Retina (tissue), 1 donor: ENCODE data around the gene PPP2R5B.

Experiments
- DNase-seq: peaks from one replicate; pipeline ENCODE4 v3.0.0-alpha.2; 2016

Gene PPP2R5B

DNA sequence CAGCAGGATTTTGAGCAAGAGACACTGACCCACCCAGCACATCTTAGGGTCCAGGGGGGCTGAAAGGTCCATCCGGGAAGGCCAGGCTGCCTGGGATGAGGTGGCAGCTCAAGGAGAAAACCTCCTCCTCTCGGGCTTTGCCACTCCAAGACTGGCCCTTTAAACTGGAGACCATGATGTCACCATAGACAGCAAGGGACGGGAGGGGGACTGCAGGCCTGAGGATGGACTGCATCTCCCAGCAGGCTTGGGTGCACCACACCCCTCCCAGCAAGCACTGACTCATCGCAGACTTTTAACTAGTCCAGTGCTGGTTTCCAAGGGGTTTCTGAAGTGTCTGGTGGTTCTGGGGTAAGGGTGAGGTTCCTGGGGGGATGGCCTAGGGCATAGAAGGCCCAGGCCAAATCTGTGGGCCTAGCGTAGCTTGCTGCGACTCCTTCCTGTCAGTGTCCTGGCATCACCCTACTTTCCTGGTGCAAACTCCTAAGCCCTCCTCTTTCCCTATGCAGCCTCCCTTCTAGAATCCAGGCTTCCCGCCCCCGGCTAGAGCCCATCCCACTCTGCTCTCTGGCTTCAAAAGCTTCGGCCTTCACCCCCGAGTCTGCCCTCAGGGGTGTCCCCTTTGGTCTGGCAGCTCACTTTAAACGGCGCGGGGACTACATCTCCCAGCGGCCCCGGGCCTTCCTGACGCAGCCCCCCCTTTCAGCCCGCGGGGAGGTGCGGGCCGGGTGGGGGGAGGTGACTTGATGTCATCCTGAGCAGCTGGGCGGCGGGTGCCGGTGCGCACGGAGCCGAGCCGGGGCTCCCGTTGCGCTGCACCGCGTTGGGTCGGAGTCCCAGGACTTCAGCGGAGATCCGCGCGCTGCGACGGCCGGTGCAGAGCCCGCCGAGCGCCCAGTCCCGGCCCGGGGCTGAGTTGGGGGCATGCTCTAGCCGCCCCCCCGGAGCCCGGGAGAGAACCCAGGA, at the start of gene PPP2R5B:
Gene PPP2R5B, plus strand, starts transcription at position 746 of the 966 bp plus-strand sequence. CDS start 1,046 bp downstream, outside the sequence.
- peak; percentile 94 for DNase-seq

DNA sequence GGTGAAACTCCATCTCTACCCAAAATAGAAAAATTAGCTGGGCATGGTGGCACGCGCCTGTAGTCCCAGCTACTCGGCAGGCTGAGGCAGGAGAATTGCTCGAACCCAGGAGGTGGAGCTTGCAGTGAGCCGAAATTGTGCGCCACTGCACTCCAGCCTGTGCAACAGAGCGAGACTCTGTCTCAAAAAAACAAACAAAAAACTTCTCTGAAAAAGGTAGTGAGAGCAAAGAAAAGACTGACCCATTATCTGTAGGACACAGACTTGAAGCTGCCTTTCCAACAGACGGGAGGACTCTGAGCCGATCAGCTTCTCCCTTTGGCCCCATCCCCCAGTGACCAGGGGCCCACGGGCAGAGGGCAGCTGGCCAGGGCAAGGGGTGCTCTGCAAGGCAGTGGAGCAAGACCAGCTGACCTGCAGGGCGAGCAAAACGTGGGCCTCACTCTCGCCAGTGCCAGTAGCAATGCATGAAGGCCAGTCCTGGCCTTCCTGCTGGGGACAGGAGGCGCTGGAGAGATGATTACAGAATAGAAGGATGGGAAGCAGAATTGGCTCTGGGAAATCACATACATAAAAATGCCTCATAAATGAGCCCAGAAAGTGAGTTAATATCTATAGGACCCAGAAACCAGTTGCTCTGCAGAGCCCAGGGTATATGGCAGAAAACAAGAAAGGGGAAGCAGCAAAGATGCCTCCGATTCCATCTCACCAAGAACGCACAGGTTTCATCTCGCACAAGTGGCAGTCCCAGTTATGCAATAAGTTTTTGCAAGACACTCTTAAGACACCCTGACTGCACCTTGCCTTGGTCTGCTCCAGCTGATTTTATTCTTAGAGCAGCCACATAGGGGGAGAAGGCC, 48.9 kb upstream of the PPP2R5B start:
- peak; percentile 14 for DNase-seq

DNA sequence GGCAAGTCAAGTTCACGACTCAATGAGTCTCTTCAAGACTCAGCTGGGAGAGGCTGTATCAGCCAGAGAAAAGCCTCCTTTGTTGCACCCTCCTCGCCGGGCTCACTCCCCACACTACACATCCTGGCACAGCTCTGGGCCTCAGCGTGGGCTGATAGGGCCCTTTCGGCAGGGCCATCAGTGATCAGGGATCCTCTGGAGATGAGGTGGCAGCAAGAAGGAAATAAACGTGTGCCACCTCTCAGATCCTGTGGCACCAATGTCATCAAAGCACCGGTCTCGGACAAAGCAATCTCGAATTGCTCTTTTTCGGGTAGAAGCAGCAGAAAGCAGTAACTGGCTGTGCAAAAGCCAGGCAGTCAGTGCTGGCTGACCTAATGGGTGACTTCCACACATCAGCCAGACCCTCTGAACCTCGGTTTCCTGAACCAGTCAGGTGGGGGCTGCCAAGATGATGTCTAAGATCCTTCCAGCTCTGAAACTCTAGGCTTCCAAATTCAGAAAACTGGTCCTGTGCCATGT, 48.2 kb upstream of the PPP2R5B start:
- DNase-seq, result no peak

DNA sequence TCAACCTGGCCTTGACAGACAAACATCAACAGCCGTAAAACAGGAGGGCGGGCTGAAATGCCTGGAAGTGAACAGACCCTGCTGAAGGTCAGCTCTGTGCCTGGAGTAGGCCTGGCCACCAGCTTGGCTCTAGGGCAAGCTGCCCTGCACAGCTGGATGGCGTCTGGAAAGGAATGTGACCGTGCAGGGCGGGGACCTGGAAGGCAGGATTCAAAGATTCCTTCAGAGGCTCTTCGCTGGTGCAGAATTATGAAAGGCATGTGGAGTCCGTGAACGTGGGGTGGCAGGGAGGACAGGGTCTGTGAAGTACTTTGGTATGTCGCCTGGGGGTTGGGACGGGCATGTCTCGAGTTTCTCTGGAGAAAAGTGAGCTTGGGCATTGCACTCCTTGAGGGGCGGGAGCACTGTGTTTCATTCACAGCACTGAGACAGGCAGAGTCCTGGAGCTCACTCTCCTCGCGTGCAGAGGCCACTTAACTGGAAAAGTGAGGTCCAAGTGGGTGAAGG, 47.6 kb upstream of the PPP2R5B start:
- peak; percentile 41 for DNase-seq

DNA sequence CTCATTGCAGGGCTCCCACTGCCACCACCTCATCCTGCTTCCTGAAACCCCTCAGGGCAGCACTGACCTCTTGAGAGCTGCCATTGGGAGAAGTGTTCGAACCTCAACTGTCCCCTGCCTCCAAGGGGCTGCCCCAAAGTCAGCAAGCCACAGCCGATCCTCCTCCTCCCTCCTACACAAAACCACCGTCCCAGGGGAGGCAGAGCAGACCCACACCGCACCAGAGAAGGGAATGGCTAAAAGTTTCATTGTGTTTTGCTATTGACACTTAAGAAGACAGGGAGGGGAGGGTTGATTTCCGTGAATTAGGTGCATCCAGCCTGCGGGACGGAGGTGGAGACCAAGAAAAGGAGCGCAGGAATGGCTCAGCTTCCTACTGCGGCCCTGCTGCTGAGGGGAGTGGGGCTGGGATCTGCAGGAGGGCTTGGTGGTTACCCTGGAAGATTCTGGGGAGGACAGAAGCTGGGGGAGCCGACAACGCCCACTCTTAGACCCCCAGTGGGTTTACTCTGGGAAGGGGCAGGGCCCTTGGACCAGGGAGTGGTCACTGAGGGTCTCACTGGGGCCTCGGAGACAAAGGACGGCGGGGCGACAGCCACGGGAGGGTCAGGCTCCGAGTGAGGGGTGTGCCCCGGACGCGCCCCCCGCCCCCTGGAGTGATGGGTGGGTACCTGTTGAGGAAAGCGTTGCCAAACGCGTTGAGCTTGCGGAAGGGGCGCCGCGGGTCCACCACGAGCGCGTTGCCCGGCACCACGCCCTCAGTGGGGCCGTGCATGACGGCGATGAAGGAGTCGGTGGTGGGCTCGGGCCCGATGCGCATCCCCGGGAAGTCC, 46.9 kb upstream of the PPP2R5B start:
- no peak for DNase-seq

DNA sequence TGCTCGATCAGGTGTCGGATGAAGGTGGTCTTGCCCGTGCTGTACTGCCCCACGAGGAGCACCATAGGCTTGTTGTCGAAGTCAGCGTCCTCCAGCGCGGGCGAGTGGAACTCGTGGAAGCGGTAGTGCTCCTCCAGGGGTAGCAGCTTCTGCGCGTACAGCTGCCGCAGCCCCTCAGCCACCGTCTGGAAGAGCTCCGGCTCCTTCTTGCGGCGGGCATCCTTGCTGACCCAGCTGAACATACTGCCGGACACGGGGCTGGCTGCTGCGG, 46.3 kb upstream of the PPP2R5B start:
- DNase-seq, result no peak

DNA sequence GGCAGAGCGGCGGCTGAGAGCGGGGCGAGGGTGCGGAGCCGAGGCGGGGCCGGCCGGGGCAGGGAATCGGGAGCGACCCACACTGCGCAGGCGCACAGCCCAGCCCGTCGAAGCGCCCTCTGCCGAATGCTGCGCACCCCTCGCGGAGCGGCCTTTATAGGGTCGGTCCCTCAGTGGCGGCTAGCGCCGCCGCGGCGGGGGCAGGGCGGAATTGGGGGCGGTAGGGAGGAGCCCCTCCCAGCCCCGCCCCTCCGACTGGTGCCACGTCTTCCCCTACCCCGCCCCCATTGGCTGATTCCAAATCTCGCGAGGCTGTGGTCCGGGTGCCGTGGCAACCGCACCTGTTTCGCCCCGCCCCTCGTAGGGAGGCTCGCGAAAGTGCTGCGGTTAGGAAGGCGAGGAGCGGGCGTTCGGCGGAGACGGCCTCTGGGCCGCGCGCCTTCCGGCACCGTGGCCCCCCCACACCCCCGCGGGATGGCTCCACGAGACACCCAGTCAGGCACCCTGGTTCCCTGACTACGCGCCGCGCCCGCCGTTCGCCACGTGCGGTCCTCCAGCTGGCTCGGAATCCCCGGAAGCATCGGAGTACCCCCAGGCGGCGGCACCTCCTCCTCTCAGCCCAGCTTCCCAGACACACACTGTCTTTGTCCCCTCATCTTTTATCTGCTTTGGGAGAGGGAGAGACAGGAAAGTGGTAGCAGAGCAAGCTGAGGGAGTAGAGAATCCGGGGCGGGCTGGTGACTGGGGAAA, 45.8 kb upstream of the PPP2R5B start, which contains the start of gene EHD1:
Gene EHD1, minus strand, starts transcription at position 128 of the 750 bp plus-strand sequence. CDS start 157 bp downstream, outside the sequence.
- DNase-seq, result peak; percentile 98

DNA sequence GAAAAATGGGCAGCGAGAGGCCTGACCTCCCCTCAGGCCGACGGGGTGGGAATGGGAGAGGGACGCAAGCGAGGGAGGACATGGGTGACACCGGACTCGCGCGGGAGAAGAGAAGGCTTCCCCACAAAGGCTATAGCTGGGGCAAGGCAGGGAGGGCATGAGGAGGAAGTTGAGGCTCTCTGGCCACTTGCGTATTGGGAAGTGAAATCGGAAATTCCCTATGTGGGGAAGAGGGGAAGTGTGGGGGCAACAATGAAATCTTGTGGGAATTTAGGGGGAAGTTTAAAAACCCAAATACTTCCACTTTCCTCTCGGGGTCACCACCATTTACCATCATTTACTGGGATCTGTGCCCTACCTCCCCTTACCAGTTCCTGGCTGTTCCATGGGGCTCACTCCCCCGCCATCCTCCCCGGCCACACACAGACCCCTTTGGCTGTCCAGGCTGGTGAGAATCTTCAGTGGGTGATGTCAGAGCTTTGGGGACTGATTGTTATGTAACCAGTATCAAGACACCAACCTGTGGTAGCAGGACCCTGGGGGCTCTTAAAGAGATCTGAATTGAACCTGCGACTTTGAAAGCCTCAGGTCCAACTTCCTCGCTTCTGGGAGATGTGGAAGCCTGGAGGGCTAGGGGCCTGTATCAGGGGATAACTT, 45.1 kb upstream of the PPP2R5B start:
- DNase-seq, result peak; percentile 22

DNA sequence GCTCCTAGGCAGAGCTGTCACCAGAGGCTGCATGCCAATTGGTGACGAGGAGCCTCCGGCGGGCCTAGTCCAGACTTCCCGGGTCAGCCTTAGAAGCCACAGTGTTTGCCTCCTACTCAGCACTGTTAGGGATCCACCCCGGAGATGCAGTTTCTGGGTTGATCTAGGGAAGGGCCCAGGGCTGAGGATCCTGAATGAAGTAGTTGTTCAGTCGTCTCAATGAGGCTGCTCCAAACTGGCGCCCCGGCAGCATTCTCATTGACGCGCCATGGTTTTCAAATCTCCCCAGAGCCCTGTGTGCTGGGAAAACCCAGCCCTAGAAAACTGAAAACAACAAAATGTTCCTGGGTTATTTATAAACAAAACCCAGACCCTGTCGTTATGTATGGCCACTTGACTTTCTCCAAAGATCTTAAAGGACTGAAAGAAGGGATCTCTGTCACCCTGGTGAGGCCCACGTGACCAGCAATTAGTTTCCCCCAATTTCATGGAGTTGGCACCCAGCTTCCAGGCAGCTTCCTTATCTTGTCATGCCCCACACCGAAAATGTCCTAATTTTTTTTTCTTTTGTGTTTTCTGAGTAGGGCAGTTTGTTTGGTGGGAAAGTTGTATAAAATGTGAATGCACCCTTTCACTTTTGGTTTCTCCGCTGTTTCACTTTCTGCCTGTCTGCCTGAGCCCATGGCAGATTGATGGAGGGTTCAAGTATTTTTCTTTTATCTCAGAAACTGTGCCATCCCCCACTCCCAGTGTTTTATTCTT, 44.1 kb upstream of the PPP2R5B start:
- DNase-seq, result no peak

DNA sequence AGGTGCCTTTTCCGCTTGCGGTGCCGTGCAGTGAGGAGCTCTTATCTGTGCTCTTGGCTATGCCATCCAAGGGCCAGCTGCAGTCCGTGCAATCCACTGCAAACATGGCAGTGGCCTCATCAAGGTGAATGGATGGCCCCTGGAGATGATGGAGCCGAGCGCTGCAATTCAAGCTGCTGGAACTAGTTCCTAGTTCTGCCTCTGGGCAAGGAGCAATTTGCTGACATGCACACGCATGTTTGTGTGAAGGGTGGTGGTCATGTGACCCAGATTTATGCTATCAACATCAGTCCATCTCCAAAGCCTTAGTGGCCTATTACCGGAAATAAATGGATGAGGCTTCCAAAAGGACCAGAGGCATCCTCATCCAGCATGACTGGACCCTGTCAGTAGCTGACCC, 43.0 kb upstream of the PPP2R5B start:
- DNase-seq, result peak; percentile 34

DNA sequence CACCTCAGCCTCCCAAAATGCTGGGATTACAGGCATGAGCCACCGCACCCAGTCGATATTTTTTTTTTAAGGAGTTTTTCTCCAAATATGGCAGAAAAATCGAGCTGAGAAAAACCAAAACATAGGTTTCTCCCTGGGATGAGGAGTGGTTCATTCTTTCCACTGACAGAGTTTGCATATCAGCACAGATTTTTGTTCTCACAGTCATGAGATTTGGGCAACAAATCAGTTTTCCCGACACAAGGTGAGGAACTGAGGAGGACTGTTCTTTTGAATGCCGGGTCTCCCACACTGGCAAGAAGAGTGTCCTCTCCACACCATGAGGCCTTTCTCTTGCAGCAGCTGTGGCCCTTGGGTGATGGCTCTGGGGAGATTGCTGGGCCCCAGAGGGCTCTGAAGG, 42.2 kb upstream of the PPP2R5B start:
- no peak for DNase-seq

DNA sequence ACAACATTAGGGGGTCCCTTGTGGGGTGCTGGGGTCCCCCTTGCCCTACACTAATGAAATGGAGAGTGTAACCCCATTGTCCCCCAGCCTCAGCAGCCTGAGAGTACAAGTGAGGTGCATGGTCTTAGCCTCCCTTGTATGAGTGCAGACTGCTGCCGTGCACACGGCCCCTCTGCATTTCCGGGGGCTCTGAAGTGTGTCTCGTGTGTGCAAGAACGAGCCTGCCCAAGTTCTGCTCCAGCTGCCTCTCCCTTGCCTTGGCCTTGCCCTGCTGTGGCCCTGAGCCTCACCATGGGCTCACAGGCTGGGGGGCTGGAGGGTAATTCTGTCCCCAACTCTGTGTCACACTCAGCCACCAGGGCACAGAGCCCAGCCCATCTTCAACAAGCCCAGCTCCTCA, 40.9 kb upstream of the PPP2R5B start:
- no peak for DNase-seq

DNA sequence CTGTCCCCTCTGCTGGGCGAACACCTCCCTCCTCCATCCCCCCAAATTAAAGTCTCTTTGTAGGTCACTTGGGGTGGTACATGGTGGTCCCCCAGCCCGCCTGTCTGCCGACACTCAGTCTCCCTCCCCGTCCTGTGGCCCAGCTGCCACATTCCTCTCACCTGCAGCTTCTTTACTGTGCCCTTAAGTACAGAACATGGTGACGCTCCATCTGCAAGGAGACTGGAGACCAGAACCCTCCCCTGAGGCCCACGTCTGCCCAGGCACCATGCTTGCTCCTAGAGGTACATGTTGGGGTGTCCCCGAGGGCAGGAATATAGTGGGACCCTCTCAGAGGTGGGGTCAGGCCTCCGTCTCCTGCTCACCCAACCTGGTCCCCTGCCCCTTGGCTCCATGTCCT, 40.5 kb upstream of the PPP2R5B start:
- DNase-seq, result no peak

DNA sequence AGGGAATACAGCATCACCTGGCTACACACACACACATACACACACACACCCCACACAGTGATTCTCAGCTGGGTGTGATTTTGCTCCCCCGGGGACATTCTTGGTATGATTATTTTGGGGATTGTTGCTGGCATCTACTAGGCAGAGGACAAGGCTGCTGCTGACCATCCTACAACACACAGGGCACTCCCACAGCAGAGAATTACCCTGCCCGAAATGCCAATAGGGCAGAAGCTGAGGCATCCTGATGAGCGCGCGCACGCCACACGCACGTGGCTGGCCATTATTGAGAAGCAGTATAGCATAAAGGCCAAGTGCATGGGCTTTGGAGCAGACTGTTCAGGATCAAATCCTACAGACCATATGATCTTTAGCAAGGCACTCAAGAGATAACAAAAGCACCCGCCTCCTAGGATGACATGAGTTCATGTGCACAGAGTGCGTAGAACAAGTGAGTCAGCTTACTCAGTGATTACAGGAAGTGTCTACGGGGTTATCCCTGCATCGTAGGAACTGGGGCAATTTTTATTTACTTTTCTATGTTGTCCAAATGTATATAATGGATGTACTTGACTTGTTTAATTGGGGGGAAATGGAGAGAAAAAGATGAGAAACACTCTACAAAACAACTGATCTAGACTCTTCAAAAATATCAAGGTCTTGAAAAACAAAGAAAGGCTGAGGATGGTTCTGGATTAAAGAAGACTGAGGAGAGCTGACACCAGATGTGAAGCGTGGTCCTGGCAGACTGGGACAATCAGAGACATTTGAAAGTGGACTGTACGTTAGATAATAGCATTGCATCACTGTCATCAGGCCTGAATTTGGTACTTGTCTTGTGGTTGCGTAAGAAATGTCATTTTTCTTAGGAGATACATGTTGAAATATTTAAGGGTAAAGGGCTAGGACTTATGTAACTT, 38.9 kb upstream of the PPP2R5B start:
- no peak for DNase-seq

DNA sequence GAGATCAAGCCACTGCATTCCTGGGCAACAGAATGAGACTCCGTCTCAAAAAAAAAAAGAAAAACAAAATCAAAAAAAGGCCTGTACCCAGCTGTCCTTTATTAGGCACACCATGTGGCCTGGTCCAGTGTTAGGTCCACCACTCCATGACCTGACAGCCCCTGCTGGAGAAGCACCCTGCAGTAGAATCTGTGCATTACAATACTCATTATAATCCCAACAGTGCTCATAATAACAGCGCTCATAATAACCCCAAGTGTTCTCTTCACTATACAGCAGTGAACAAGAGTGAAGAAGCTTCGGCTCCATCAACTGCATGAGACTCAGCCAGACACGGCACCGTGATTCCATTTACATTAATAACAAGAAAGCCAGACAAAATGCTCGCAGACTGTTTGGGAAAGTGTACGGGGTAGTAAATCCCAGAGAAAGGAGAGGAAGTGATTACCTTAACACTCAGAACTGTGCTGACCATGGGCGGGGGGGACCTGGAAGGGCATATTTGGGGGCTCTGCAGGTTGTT, 37.2 kb upstream of the PPP2R5B start:
- no peak for DNase-seq

DNA sequence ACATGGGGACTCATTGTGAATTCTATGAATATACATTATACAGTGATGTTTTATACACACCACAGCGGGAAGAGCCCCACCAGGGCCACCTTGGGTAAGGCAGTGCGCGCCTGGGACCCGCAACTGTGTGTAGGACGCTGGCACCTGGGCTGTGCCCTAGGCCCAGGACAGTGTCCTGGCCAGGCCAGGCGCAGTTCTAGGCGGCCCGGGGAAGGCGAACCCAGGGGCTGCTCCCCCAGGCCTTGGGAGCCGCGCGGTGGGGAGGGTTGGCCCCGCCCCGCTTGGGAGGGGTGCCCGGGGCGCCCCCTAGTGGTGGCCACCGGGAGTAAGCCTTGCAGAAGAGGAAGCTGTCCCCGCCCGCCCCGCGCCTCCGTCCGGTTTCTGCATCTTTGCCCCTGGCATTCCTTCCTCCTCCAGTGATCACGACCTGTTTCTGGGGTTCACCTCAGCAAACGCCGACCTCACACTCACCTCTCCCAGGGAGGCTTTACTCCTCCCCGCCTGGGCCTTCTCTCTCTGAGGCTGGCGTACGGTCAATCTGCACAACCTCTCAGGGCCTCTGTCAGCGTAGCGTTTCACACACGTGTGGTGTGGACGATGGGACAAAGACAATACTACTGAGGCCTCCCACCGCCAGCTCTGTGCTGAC, 36.6 kb upstream of the PPP2R5B start:
- DNase-seq, result peak; percentile 92

DNA sequence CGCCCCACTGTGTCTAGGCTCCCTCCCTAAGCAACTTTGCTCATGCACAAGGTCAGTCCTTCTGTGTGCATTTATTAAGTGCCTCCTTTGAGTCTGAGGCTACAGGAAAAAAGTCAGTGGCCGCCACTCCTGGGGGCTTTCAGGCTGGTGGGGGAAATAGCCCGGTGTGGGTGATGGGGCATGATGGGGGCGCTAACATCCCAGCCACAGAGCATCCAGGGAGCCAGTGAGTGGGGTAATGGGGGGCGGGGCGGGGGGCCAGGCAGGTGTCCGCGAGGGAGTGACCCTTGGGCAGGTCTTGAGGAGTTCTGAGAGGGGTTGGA, 36.1 kb upstream of the PPP2R5B start:
- no peak for DNase-seq

DNA sequence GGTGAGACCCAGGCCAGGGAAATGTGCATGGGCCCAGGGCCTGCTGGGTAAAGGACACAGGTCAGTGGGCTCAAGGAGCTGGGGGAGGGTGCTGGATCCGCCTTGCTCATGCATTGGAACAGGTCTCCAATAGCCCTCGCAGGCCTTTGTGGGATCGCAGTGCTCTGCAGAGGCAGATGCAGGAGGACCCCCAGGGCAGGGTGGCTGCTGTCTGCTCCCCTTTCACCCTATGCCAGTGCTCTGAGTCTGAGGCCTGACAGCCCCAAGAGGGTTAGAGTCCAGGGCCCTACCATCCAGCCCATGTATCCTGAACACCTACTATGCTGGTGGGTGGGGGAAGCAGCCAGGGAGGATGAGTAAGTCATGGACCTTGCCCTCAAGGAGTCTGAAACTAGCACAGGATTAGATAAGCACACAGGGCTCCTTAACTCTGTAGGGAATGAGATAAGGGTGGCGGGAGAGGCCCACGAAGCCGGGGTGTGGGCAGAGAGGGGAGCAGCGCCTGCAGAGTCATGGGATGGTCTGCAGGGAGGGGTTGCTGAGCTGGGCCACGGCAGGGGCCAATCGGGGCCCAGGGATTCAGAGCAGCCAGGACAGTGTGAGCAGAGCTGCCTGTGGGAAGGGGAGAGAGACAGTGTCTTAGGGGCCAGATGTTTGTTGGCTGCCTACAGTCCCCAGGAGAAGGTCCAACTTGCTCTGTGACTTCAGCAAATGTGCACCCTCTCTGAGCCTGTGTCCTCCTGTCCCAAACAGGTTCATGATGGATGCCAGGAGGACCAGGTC, 35.6 kb upstream of the PPP2R5B start:
- DNase-seq, result no peak
